RKO (cell line): ENCODE measurements around the gene RAB10.
A peak's percentile ranks its signal among the peaks of the same experiment; 100 is the strongest.
"Not testable (repeated sequence)": the region's sequence is repeated elsewhere in the genome, so short reads cannot be mapped to it uniquely, and the experiment has no call there.

Experiments used
- DNase-seq: peaks from one replicate; pipeline ENCODE4 v3.0.0-alpha.2; 2016; ENCODE audit warnings: low spot score

RAB10 gene

DNA sequence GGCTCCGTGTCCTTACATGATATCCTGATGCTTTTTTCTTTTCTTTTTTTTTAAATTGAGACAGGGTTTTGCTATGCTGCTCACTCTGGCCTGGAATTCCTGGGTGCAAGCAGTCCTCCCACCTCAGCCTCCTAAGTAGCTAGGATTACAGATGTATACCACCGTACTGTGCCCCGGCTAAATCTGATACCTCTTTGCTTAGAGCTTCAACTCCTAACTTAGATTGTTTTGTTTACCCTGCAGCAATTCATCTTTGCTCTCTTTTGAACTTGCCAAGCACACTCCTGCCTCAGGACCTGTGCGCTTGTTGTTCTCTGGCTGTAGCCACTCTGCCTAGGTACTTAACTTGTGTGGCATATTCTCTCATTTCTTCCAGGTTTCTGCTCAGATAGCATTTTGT is 24.5 kb downstream of the RAB10 start:
- DNase-seq: no peak

DNA sequence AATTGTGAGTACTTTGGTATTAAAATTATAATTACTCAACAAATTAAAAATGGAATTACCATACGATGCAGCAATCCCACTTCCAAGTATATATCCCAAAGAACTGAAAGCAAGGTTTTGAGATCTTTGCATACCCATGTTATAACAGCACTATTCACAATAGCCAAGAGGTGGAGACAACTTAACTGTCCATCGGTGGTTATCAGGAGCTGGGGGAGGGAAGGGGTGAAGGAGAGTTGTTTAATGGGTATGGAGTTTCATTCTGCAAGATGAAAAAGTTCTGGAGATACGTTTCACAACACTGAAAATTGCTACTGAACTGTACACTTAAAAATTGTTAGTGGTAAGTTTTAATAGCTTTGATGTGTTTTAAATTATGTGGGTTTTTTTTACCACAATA is 25.7 kb downstream of the RAB10 start:
- no peak for DNase-seq

DNA sequence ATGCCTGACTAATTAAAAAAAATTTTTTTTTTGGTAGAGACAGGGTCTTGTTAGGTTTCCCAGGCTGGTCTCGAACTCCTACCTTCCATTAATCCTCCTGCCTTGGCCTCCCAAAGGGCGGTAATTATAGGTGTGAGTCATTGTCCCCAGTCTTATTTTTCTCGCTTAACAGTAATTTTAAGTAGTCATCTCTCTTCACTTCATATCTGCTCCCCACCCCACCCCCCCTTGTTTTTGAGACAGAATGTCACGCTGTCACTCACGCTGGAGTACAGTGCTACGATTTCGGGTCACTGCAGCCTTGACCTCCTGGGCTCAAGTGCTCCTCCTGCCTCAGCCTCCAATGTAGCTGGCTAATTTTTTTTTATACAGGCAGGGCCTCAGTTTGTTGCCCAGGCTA is 27.7 kb downstream of the RAB10 start:
- DNase-seq: no peak

DNA sequence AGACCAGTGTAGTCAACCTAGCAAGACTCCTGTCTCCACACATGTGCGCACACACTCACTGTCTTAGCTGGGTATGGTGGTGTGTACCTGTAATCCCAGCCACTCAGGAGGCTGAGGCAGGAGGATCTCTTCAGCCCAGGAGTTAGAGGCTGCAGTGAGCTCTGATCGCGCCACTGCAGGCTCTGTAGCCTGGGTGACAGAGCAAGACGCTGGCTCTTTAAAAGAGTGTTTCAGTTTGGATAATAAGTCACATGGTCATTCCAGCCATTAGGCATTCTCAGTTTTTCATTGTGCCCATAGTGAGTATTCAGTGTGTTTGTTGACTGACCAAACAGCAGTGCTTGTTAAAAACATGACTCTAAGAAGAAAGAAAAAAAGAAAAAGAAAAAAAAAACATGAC is 31.0 kb downstream of the RAB10 start:
- DNase-seq: no peak

DNA sequence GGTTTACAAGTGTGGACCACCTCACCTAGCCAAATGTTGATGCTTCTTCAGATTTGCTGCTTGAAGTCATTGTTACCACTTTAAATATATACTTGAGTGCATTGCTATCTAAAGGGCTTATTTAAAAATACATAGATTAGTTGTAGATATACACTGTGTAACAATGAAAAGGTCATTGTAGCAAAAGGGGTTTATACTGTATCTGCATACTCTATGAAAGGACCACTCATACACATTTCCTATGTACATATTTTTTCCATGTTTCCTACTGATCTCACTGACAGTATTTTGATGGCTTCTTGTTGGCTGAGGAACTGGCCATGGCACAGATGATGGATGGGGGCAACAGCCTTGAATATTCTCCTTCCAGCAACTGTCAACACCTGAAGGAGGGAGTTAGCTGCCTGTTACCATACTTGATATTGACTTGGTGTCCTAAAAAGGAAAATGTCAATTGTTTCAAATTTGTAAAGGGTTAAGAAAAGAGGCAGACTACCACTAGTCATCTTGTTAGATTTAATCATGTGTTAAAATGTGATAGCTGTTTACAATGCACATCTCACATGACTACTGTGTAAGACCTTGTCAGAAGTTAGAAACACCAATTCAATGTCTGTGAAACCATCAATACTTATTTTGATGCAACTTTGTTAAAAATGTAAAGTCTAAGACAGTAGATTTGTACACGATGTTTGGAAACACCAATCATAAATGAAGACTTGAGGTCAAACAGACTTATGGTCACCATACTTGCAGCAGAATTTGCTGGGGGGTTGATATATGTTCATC is 33.5 kb downstream of the RAB10 start:
- DNase-seq: no peak

DNA sequence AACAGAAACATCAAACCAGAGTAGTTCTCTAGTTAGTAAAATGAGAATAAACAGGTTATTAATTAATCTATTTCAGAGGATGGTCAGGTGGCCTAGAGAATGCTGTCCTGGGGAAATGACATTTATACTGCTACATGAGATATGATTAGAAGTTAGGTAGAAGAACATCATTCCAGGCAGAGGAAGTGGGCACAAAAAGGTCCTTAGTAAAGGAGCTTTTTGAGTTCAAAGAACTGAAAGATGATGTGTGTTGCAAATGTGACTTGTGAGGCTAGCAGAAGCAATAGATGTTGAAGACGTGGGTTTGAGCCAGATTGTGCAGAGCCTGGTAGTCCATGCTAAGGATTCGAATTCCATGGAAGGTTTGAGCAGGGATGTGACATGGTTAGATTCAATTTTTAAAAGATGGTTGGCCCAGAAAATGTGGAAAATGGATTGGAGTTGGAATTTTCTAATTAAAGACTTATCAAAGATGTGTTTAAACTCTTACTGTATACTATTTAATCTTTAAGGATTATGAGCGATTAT is 34.2 kb downstream of the RAB10 start:
- no peak for DNase-seq

DNA sequence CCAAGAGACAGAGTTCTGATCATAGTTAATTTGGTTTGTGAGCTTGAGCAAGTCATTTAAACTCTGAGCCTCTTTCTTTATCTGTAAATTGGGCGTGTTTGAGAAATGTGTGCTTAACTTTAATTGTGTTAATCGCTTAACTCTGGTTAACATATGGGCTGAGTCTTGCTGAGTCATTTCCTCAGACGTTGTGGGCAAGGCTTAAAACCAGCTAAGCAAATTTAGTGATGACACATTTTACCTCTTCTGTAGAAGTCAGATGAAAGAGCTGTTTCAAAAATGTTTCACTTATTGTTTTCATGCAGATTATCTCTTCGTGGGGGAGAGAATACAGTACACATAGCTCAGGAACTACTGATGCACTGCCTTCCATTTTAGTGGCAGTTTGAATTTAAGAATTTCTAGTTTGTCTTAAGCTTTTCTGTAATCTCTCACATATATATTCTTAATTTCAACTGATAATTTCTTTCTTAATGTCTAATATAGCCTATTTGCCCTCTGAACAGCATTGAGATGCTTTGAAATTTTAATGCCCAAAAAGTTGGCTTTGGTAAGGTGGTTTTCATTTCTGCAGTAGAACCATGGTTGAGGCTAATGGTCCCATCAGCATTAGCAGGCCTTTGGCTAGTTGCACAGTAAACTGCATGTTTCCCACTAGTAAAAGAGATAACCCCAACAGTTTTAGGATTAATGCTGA is 34.9 kb downstream of the RAB10 start:
- peak; percentile 90 for DNase-seq

DNA sequence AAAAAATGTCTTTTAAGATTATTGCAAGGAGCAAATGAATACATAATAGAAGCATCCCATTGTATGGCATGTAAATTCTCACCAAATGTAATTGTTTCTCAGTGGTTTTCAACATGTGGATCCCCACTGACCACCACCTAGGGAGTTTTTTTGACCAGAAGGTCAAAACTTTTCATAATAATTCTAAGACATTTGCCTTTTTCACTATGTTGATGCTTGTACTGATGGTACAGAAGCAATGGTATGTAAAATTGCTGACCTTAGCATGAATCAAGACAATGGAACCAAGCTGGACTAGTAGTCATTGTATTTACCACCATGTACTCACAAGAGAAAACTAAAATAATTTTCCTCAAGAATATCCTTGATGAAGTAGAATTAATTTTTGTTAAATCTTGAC is 36.8 kb downstream of the RAB10 start:
- no peak for DNase-seq

DNA sequence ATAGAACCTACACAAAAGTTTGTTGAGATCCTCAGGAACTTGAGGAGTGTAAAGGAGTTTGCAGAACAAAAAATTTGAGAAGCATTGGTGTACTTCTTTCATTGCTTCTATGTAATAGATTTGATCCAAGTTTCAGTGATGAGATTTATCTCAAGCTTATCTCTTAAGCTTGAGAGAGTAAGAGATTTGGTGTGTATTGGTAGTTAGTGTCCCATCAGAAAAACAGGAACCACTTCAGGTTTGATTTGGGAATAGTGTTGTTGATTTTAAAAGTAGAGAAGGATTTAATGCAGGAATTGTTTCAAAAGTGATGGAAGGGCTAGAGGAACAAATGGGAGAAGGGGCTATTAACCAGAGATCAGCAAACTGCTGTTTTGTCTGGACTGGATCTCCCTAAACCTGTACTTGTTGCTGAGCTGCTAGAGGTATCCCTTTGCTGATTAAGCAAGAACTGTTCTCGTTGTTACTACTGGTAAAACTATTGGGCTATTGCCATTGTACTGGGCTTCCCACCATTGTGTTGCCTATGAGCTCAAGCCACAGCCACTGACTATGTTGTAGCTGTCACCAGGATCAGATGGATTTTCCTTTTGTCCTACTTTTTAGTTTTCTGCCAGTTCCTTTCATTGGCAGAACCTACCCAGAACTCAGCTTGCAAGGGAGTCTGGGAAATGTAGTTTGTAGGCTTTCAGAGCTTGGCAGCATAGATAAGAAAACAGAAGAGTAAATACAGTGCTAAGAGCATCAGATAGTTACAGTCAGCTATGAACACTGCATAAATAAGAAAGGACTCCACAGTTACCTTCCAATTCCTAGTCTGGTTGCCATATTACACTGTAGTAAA is 39.3 kb downstream of the RAB10 start:
- no peak for DNase-seq

DNA sequence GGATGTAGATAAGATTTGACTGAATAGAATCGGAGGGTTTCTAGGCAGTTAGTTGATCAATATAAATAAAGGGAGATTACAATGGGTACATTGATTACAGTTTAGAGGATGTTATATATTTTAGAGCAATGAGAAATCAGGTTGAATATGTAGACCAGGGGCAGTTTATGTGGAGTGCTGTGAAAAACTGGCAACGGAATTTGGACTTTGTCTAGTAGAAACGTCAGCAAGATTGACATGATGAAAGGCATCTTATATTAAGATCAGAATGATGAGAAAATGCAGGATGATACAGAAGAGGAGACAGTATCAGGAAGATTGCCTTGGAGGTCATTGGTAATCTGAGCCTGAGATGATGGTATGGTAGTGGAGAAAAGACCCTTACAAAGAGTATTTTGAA is 39.9 kb downstream of the RAB10 start:
- DNase-seq: no peak

DNA sequence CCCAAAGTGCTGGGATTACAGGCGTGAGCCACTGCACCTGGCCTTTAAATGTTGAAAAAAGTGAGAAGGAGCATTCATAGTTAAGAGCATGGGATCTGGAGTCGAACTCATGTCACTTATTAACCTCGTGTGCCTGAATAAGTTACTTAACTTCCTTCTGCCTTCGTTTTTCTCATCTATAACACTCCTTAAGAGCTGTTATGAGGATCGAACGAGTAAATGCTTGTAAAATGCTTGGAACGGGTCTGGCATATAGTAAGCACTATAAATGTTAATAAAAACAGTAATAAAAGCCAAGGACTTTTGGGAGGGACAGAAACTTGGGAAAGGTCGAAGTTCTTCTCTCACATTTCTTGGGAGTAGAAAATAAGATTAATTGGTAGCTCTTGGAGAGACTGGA is 40.8 kb downstream of the RAB10 start:
- no peak for DNase-seq

DNA sequence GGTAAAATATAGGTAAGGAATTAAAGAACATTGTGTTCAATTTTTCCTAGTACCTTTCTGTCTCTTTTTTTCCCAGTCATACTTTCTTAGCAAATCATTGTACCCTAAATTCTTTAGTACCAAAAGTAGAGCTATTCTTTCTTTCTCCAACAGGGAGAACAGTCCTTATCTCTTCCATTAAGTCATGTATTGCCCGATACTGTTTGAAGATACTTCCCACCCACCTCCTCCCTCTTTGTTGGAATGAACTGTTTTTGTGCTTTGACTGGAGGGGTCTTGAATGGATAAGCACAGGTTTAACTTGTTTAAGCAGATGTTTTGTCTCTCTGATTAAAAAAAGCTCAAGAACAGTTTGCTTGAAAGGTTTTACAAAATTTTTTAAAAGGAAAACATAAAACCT is 41.3 kb downstream of the RAB10 start:
- DNase-seq: no peak

DNA sequence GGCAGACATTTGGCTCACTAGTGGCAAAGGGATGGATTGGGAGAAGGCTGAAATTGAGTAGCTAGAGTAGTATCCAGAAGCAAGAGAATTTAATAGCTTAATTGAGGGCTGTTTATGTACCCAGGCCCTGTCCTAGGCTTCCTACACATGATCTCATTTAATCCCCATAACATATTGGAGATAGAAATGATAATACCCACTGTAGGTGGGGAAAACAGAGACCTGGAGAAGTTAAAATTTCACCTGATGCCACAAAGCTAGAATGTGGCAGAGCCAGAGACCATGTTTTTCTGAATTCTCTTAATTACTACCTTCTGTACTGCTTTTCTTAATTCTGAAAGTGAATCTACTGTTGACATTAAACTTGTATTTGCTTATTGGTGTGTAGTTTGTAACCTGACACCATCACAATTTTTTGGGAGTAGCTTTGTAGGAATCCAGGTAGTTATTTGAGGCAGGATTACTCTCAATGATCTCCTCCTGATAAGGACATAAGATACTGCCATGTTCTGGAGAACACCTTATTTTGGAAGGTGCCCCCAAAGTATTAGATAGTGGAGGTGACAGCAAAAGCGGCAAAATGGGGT is 42.2 kb downstream of the RAB10 start:
- no peak for DNase-seq

DNA sequence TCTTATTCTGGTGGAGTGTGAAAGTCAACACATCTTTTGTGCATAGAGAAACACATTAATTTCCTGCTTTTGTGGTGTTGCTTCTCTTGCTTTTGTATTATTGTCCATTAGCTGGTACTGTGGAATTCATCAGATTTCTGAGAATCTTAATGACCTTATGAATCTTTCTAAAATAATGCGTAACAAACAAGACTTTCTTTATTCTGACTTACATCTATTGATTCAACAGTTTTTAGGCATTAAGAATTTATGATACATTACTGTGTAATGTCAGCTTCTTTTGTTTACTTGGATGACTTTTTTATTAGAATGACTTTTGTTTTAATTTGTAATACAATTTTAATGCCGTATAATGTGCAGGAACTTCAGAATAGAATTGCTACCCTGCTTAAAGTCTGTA is 43.4 kb downstream of the RAB10 start:
- no peak for DNase-seq

DNA sequence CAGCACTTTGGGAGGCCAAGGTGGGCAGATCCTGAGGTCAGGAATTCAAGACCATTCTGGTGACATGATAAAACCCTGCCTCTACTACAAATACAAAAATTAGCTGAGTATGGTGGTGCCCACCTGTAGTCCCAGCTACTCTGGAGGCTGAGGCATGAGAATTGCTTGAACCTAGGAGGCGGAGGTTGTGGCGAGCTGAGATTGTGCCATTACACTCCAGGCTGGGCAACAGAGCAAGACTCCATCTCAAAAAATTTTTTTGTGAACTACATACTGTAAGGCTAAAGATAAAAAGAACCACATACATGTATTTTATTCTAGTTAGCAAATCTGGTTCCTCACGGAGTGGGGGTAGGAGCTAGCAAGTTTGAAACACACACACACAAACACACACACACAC is 45.1 kb downstream of the RAB10 start:
- DNase-seq: no peak

DNA sequence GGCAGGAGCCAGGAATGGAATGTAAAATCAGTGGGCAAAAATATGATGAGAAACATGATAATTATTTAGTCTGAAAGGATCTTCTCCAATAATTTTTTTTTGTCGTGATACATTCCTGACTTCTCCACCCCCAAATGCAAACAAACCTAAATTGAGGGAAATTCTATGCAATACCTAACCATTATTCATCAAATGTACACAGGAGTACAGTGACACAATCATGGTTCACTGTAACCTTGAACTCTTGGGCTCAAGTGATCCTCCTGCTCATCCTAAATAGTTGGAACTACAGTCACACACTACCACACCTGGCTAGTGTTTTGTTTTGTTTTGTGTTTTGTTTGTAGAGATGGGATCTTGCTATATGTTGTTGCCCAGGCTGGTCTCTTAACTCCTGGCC is 46.5 kb downstream of the RAB10 start:
- DNase-seq: no peak

DNA sequence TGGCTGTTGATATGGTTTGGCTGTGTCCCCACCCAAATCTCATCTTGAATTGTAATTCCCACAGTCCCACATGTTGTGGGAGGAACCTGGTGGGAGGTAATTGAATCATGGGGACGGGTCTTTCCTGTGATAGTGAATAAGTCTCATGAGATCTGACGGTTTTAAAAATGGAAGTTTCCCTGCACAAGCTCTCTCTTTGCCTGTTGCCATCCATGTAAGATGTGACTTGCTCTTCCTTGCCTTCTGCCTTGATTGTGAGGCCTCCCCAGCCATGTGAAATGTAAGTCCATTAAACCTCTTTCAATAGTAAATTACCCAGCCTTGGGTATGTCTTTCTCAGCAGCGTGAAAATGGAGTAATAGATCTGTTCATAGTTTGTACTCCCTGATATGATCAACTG is 47.0 kb downstream of the RAB10 start:
- not testable (repeated sequence) for DNase-seq

DNA sequence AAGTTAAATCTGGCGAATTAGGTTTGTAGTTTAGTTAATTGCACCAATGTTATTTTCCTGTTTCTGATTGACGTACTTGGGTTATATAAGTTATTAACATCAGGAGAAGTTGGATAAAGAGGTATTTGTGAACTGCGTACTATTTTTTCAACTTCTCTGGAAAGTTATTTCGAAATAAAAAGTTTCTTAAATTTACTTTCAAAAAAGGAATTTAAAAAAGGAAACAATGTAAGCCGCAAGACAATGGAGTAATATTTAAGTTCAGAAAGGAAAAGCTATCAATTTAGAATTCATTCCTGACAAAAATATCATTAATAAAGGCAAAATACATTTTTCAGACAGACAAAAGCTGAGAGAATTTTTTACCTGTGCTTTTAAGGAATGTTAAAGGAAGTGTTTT is 47.7 kb downstream of the RAB10 start:
- no peak for DNase-seq

DNA sequence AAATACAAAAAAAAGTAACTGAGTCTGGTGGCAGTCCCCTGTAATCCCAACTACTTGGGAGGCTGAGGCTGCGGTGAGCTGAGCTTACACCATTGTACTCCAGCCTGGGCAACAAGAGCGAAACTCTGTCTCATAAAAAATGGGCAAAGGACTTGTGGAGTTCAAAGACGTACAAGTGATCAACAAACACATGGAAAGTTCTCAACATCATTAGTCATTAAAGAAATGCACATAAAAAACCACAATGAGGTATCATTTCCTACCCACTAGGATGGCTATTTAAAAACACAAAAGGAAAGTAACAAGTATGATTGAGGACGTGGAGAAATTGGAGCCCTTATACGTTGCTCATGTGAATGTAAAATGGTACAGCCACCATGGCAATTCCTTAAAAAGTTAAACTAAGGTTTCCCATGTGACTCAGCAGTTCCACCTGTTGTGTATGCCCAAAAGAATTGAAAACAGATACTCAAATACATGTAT is 52.3 kb downstream of the RAB10 start:
- DNase-seq: peak; percentile 37

DNA sequence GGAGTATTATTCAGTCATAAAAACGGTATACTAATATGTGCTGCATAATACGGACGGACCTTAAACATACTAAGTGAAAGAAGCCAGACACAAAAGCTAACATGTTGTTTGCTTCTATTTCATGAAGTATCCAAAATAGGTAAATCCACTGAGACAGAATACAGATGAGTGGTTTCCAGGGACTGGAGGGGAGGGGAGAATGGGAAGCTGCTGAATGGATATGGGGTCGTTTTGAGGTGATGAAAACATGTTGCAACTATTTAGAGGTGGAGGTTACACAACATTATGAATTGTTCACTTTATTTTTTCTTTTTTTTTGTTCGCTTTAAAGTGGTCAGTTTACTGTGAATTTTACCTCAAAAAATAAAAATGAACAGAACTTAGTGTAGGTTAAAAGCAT is 52.9 kb downstream of the RAB10 start:
- DNase-seq: no peak

DNA sequence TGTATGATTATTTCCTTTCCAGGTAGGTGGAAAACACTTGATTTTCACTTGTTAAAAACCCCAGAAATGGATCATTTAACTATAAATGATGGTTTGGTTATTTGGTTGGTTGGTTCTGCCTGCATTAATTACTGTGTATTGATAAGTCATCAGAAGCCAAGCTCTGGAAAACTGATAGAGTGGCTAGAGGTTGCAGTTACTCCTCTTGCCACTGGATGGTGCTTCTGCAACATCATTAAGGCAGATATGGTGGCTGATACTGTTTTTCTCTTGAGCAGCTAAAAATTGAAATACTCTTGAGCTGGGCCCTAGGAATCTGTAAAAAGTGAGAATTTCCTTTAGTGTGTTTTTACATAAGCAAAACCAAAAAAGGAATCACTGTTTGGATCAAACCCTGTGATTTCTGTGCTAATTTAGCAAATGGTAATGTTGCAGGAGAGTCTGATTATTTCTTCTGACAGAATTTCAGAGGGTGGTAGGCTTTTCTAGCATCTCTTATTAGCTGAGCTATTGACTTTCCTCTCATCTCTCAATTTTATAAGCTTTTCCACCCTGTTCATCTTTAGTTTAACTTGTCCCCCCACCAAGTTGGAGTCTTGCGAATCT is 54.3 kb downstream of the RAB10 start:
- DNase-seq: peak; percentile 44

DNA sequence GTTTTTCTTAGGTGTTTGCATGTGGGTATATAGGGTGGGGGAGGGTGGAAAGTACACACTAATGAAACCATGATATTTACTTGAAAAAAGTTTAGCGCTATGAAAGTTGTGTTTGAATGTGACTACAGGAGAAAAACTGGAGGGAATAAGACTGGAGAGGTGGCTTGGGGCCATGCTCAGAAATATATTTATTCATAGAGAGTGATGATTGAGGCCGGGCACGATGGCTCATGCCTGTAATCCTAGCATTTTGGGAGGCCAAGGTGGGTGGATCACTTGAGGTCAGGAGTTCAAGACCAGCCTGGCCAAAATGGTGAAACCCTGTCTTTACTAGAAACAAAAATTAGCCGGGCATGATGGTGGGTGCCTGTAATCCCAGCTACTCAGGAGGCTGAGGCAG is 55.0 kb downstream of the RAB10 start:
- not testable (repeated sequence) for DNase-seq
